GM19025 (cell line): ENCODE data around the gene TMED10.
"Not testable (repeated sequence)": the region's sequence is repeated elsewhere in the genome, so short reads cannot be mapped to it uniquely, and the experiment has no call there.

Experiments used
- ATAC-seq: cut with Tn5 transposase; IDR thresholded peaks from one replicate; pipeline ENCODE4 v1.9.1; 2021; ENCODE audit warnings: mild to moderate bottlenecking, low read depth, moderate library complexity; ENCODE audit not compliant: unreplicated experiment

Gene TMED10

DNA sequence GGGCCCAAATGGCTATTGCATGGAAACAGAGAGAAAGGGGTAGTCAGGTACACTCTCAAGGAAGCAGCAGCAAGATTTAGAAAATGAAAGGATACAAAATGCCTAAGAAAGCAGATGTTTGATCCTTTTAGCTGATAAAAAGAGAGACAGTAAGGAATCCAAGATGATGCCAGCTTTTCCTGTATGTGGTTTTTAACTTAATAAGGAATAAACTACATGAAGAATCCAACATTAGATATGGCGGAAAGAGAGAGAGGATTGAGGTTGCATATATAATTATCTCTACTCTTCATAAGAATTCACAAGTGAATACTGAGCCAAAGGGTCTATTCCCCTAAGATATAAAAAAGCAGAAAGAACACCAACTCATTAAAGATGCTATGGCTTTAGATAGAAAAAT lies 11.6 kb downstream of the TMED10 start:
- ATAC-seq = no peak

- no peak for ATAC-seq
Observed at GRCh38 chr14:75163677-75164076, 12.7 kb downstream of the TMED10 start.

DNA sequence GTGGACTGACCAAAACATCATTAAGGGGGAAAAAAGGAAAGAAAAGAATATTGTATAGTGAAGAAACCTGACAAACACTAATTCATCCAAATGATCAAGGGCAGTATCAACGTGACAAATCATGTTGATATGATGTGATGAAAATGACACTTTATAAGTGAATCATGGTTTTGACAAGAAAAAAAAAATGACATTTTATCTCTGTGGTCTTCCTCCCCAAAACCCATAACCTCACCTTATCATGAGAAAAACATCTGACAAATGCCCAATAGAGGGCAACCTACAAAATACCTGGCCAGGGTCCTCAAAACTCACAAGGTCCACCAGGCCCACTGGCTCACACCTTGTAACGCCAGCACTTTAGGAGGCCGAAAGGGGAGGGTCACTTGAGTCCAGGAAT lies 13.8 kb downstream of the TMED10 start:
- no peak for ATAC-seq

GRCh38 chr14:75158843-75159614 lies 17.4 kb downstream of the TMED10 start:
- no peak for ATAC-seq

DNA sequence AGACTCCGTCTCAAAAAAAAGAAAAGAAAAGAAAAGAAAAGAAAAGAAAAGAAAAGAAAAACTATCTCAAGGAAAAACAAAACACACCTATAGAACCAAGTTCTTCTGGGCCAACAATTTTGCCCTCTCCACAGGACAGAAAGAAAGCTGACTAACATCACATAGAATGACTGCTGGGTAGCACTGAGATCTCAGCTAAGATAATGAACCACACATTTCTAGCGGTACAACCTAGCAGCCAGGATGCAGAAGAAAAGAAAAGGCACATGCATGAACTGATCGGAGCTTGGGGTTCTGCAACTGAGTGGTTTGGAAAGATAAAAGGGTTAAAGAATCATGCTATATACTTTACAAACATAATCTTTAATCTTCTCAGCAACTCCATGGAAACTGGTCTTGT lies 19.5 kb downstream of the TMED10 start:
- no peak for ATAC-seq

- no peak for ATAC-seq
Observed at GRCh38 chr14:75156111-75156510, 20.3 kb downstream of the TMED10 start.

DNA sequence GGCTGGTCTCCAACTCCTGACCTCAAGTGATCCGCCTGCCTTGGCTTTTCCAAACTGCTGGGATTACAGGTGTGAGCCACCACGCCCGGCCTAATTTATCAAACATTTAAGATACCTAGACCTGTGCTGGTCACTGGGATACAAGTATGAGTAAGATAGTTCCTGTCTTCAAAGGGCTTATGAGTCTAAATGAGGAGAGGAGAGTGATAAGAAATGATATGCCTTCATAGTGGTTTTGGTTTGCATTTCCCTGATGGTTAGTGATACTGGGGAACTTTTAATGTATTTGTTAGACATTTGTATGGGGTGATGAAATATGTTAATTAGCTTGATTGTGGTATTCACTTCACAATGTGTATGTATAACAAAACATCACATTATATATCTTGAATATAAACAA lies 21.2 kb downstream of the TMED10 start:
- ATAC-seq = no peak

GRCh38 chr14:75153295-75153694 lies 23.1 kb downstream of the TMED10 start:
- ATAC-seq = no peak

- no peak for ATAC-seq
Observed at GRCh38 chr14:75151851-75152250, 24.6 kb downstream of the TMED10 start.

- ATAC-seq = not testable (repeated sequence)
Observed at GRCh38 chr14:75150637-75151036, 25.8 kb downstream of the TMED10 start.

- no peak for ATAC-seq
Observed at GRCh38 chr14:75150150-75150549, 26.3 kb downstream of the TMED10 start.

DNA sequence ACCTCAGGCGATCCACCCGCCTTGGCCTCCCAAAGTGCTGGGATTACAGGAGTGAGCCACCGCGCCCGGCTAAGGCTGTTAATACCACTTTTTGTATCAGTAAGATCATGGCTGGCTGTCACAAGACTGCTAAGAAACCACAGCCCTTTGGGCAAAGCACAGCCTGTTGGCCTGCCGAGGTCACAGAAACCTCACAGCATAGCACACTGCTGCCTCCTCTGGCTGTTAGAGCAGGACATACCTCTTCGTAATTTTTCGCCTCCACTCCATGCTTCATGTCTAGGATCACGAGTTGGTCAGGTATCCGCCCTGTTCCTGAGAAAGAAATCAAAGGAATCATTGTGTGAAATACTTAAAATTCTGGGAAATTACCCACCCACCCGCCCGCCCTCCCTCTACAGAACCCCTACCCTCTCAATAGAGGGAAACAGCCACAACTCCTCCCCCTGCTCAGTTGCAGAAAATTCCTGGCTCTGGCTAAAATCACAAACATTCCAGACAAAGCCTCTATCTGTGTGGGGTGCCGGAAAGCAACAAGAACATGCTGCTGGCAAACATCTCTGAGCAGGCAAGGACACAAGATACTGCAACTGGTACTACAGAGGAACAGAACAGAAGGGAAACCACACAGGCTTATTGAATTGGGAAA lies 28.9 kb downstream of the TMED10 start:
- no peak for ATAC-seq

- no peak for ATAC-seq
Observed at GRCh38 chr14:75144944-75145343, 31.5 kb downstream of the TMED10 start.

GRCh38 chr14:75143761-75144527 lies 32.5 kb downstream of the TMED10 start:
- no peak for ATAC-seq

DNA sequence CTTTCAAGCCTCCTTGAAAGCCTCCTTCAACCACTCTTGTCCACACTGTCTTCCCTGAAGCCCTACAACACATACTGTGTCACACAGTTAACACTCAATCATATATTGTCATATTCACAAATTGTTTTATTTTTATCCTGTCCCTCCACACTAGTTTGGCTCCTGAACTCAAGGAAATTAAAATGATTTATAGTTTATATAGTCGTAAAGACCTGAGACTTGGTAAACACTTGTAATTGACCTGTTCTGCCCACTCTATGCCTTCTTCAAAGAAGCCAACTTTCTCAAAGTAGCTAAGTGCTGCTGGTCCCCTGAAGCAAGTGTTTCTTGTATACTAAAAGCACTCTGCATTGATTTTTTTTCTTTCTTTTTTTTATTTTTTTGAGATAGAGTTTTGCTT lies 33.9 kb downstream of the TMED10 start:
- ATAC-seq = no peak

- ATAC-seq = no peak
Observed at GRCh38 chr14:75141967-75142366, 34.4 kb downstream of the TMED10 start.

GRCh38 chr14:75141062-75141461 lies 35.4 kb downstream of the TMED10 start:
- ATAC-seq = no peak

DNA sequence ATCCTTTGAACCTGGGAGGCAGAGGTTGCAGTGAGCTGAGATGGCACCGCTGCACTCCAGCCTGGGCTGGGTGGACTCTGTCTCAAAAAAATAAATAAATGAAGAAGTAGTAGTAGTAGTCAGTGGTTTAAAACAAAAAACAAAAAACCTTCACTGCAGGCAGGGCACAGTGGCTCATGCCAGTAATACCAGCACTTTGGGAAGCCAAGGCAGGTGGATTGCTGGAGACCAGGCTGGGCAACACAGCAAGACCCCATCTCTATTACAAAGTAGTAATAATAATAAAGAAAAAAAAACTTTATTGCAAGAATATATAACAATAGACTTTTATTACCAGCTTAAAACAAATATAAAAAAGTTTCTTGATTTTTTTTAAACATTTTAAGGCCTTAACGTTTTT lies 35.8 kb downstream of the TMED10 start:
- ATAC-seq = no peak

DNA sequence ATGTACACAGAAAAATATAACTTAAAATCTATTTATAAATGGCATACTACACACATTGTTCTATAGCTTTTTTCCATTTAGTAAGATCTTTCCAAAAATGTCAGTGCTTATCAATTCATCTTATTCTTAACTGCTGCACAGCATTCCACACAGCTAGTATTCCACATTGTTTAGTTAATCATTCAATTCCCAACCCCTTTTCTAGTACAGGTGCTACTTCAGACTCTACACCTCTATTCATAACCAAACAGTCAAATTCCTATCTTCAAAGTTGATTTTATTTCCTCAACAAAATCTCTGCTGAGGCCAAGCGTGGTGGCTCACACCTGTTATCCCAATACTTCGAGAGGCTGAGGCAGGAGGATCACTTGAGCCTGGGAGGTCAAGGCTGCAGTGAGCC lies 37.2 kb downstream of the TMED10 start:
- no peak for ATAC-seq

- ATAC-seq = no peak
Observed at GRCh38 chr14:75138492-75138891, 37.9 kb downstream of the TMED10 start.

- ATAC-seq = no peak
Observed at GRCh38 chr14:75134644-75135043, 41.8 kb downstream of the TMED10 start.
